NCI-H345 treated with DMSO at 0.1 percent for 48 hours (cell line): ENCODE data around the gene CGN.
A peak's percentile ranks its signal among the peaks of the same experiment; 100 is the strongest.

ENCODE experiments used
- DNase-seq: peaks from one replicate; lab custom pipeline; 2025; ENCODE audit not compliant: unreplicated experiment; lab: John Stamatoyannopoulos, UW

CGN gene

GRCh38 chr1:151499365-151499764, 11.8 kb upstream of the CGN start:
- DNase-seq = no peak

DNA sequence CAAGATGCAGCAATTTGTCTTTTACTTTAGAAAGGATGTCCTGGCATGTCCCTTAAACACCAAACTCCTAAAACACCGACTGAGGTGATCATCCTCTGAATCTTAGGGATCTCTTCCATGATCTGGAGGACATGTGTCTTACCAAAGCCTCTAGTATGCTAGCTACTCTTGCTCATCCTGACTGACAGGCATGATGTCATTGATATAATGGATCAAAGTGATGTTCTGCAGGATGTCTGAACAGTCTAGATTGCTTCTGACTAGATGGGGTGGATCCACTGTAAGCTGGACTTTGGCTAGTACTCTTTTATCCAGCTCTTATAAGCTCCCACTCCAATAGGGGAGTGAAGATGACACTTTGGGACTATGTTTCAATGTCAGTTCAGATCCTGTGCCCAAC, 11.3 kb upstream of the CGN start:
- DNase-seq = no peak

DNA sequence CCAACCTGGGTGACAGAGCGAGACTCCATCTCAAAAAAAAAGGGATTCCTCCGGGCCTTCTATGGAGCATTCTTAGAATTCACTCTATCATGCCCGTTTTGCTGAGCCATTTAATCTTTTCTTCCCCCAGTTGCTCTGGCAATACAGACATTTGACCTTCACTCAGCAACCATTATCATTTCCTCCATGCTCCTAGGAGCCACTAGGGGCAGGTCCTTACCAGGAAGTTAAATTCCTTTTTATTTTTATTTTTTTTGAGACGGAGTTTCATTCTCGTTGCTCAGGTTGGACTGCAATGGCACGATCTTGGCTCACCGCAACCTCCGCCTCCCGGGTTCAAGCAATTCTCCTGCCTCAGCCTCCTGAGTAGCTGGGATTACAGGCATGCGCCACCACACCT, 9.7 kb upstream of the CGN start:
- no peak for DNase-seq

DNA sequence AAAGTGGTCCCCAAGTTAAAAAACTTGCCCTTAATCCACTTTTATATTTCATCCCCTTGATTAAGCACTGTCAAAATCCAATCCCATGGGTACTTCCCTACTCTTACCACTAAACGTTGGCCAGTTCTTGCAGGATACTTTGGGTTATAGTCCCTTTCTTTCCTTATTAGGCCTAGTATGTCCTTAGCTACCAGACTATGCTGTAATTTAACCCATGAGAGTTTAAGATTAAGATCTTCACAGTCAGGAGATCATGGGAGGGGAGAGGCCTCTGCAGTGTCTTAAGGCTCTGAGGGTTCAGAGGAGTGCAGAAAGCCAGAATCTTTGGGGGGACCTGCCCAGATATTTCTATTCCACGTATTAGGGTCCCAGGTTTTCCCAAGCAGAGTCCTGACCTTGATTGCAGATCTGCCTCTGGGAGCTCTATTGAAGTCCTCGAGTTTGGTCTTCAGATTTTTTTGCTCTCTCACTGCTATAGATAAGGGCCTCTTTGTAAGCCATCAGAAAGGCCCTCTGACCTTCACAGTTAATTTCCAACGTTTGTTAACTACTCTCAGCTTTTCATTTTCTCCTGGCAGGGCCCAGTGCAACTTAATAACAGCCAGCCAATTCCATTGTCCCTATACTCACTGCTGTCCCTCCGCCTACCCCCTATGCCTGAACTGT, 9.0 kb upstream of the CGN start:
- no peak for DNase-seq

DNA sequence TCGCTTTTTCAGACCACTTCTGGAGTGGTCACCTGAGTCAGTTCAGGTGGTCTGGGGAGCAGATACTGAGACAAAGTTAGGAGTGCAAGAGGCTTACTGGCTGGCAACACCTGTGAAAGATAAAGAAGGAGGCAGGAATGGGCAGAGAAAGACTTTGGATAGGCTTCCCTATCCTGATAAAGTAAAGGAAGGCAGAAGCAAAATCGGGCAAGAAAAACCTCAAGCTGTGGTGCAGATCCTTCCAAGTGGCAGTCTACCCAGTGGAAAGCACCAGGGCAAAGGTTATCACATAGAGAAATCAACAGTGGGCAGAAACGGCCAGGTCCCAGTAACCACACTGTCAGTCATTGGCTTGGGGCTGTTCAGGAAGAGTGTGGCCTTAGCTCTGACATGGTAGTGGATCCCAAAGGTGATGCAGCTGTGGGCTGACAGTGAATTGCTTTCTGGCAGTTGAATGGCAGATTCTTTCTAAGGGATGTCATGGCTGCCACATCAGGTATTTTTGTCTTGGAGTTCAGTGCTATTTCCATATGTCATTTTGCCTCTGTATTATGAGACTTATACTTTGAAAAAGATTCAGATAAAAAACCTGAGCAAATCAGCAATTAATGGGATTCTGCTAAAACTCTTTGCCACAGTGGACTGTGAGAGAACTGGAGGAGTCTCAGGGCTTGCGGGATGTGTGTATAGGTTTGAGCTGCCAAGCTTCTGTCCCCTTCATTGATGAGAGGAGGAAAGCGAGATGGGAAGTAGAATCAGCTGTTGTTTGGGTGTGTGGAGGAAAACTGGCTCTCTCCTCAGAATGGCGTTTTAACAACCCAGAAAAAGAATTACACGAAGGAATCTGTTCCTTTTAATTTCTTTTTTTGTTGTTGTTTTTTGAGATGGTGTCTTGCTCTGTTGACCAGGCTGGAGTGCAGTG, 8.1 kb upstream of the CGN start:
- no peak for DNase-seq

DNA sequence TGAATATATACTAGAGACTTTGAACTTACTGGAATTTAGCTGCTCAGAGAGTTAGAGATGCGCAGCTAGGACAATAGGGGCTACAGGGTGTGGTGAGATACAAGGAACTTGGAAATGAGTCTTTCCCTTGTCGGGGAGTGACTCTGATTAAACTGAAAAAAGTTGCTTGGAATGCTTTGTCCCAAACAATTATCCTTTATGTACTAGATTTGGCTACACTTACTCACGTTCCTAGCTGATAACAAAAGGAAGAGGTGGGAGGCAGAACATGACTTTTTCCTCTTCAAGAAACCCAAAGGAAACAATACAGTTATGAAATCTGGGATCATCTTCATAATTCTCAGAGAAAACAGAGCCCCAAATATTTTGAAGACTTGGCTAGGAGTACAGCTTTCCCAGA, 6.9 kb upstream of the CGN start:
- no peak for DNase-seq

- DNase-seq = no peak
These were observed 6.4 kb upstream of the CGN start for GRCh38 chr1:151504759-151505158.

- DNase-seq = no peak
These were observed 2.4 kb upstream of the CGN start for GRCh38 chr1:151508833-151509232.

GRCh38 chr1:151509350-151510019, 1.7 kb upstream of the CGN start:
- no peak for DNase-seq

DNA sequence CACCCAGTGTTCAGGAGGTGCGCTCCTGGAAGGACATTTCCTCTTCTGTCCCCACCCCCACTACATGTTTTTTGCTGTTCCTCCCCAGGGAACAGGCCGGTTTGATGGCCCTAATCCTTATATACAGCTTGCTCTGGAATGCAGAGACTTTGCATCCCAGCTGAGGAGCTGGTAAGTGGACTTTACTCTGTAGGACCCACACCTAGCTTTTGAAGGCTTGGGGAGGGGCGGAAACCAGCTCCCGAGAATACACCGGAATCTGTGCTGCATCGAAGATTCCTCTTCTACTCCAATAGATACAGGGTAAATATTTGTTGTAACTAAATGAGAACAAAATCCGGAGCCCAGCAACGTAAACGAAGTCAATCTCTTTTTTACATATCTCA, 1.2 kb upstream of the CGN start:
- DNase-seq = no peak

- DNase-seq = peak; percentile 55
These were observed 602 bp upstream of the CGN start for GRCh38 chr1:151510614-151510956.

DNA sequence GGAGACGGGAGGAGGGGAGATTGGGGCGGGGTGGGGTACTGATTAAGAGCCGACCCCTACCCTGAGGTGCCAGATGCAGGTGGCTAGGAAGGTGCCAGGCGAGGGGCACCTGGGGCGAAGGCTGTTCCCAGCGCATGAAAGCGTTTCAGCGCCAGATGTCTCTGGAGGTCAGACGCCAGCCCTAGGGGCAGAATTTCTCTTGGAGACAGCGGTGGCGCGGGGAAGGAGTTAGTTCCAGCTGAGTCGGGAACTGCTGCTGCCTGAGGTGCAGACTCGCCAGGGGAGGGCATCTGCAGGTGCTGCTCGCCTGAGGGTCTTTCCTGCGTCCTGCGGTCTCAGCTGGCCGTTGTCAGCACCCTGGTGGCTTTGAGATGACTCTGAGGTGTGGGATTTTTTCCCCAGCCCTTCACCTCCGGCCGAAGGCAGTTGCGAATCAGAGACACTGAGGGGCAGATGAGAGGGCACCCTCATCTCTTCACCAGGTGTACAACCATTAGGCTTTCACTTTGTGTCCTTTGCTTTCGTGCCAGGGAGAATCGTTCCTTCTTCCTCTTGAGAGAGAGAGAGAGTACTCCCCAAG, 539 bp downstream of the CGN start:
- peak; percentile 64 for DNase-seq

GRCh38 chr1:151512326-151512725, 1.1 kb downstream of the CGN start:
- DNase-seq = no peak

DNA sequence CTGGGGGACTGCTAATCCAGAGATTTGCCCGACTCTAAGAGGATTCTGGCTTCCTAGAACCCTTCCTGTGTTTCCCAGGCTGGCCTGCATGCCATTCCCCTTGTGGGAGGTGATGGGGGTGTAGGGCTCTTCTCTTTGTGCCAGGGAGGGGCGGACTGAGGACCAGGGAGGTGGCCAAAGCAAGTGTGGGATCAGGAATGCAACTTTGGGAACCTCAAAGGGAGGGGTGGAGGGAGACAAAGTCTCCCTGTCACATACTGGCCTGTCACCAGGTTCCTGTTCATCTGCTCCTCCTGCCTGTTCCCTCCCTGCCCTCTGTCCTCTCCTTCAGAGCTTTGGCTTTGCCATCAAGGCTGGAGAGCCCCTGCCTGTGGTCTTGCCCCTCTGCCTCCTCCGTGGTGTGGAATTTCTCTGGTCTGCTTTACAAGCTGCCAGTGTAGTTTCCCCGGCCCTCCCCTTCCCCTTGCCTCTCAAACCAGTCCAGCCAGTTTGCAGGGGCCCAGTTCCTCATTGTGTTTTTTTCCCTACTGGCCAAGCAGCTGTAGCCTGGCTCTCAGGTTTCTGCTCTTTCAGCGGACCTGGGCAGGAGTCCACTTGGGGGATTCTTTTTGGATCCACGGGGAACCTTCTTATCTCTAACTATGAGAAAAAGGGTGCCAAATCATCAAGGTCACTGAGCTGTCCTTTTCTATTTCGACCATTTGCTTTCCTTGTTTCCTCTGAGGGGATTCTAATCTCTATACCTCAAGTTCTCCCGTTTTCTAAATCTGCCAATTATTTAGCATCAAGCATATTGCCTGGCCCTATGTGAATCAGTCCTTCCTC, 1.8 kb downstream of the CGN start:
- DNase-seq = no peak

- no peak for DNase-seq
These were observed 2.5 kb downstream of the CGN start for GRCh38 chr1:151513626-151514121.

DNA sequence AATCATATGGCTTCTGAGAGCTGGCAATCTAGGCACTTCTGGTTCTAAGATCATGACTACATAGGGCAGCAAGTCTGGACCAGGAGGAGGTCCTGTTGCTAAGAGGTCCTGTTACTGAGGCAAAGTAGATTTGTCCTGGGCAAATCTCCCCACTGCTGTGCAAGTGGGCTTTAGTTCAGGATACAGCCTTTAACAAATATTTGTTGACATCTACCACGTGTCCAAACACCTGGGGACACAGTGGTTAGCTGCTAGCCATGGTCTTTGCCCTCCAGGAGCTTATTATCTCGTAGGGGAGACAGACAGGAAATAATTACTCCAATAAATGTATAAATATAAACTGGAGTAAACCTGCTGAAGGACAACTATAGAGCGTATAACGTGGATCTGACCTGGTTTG, 3.2 kb downstream of the CGN start:
- DNase-seq = no peak

DNA sequence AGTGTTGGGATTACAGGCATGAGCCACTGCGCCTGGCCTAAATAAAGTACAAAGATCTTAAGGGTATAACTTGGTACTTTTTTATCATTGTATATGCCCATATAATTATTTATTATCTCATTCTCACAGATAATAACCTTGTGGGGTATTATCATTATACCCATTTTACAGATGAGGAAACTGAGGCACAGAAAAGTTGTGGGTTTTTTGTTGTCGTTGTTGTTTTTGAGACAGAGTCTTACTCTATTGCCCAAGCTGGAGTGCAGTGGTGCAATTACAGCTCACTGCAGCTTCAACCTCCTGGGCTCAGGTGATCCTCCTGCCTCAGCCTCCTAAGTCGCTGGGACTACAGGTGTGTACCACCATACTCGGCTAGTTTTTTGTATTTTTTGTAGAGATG, 4.1 kb downstream of the CGN start:
- DNase-seq = no peak

GRCh38 chr1:151516031-151516511, 4.9 kb downstream of the CGN start:
- no peak for DNase-seq

- no peak for DNase-seq
These were observed 7.2 kb downstream of the CGN start for GRCh38 chr1:151518431-151518830.

DNA sequence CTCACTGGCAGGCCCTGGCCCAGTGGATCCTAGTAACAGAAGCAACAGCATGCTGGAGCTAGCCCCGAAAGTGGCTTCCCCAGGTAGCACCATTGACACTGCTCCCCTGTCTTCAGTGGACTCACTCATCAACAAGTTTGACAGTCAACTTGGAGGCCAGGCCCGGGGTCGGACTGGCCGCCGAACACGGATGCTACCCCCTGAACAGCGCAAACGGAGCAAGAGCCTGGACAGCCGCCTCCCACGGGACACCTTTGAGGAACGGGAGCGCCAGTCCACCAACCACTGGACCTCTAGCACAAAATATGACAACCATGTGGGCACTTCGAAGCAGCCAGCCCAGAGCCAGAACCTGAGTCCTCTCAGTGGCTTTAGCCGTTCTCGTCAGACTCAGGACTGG, 7.7 kb downstream of the CGN start:
- DNase-seq = no peak

DNA sequence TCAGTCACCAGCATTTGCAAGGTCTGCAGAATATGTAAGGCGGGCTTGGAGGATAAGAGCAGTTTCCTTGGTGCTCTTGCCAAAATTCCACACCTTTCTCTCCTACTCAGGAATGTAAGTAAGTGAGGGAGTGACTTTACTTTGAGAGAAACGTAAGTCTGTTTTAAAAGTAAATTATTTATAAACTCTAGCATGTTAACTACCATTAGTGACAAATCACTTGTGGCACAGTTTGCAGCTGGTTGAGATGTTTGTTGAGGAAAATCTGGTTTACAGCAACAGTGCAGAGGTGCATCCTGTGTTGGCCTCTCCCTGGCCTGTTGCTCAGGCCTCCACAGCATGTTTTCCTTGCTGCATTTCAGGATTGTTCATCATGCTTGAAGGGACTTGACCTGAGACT, 8.5 kb downstream of the CGN start:
- DNase-seq = no peak
